Neural progenitor cell (in vitro differentiated cells): Measurements from ENCODE around the gene LPCAT2. TPM values are rescaled to one million over a fixed set of nuclear protein-coding genes. Genes with fewer than 3 reads are reported as not detected.

Experiments used
- DNase-seq: peaks from one replicate; pipeline ENCODE4 v3.0.0-alpha.2; 2016; ENCODE audit warnings: low spot score
- H2AFZ ChIP-seq: fragments of 200-600 bp; sonication (generic); replicated peaks from 2 replicates; pipeline ENCODE4 v1.6.1; 2016; ENCODE audit warnings: antibody characterized with exemption
- H3F3A ChIP-seq: fragments of 200-600 bp; sonication (generic); 2 replicates; pipeline ENCODE4 v1.6.1; 2016; ENCODE audit warnings: antibody characterized with exemption, low read depth
- H3K27ac ChIP-seq: fragments of 200-600 bp; sonication (generic); 2 replicates; pipeline ENCODE4 v1.5.1; 2016; ENCODE audit warnings: mild to moderate bottlenecking
- H3K27me3 ChIP-seq: fragments of 200-600 bp; sonication (generic); 2 replicates; pipeline ENCODE4 v1.6.1; 2016; ENCODE audit warnings: mild to moderate bottlenecking, moderate library complexity
- H3K36me3 ChIP-seq: fragments of 200-600 bp; sonication (generic); 2 replicates; pipeline ENCODE4 v1.5.1; 2016
- H3K4me1 ChIP-seq: fragments of 200-600 bp; sonication (generic); 2 replicates; pipeline ENCODE4 v1.6.1; 2016; ENCODE audit warnings: mixed run types
- H3K4me2 ChIP-seq: fragments of 200-600 bp; sonication (generic); 2 replicates; pipeline ENCODE4 v1.6.1; 2016
- H3K4me3 ChIP-seq: fragments of 200-600 bp; sonication (generic); 2 replicates; pipeline ENCODE4 v1.5.1; 2016
- H3K79me2 ChIP-seq: fragments of 200-600 bp; sonication (generic); 2 replicates; pipeline ENCODE4 v1.6.1; 2016; ENCODE audit warnings: low read depth
- H3K9ac ChIP-seq: fragments of 200-600 bp; sonication (generic); 2 replicates; pipeline ENCODE4 v1.6.1; 2016
- H3K9me3 ChIP-seq: fragments of 200-600 bp; sonication (generic); 2 replicates; pipeline ENCODE4 v1.5.1; 2016; ENCODE audit warnings: low read depth
- H4K20me1 ChIP-seq: fragments of 200-600 bp; sonication (generic); 2 replicates; pipeline ENCODE4 v1.6.1; 2016; ENCODE audit warnings: low read depth
- H3K27ac Mint-ChIP-seq: 3 replicates; pipeline ENCODE4 v1.8.0; 2021; ENCODE audit warnings: mixed read lengths
- H3K27me3 Mint-ChIP-seq: 2 replicates; pipeline ENCODE4 v1.8.0; 2022; ENCODE audit warnings: low read depth, mild to moderate bottlenecking, inconsistent platforms, moderate library complexity, mixed read lengths; ENCODE audit not compliant: insufficient read depth
- H3K36me3 Mint-ChIP-seq: 3 replicates; pipeline ENCODE4 v1.8.0; 2021; ENCODE audit warnings: mixed read lengths
- H3K4me1 Mint-ChIP-seq: 3 replicates; pipeline ENCODE4 v1.8.0; 2021; ENCODE audit warnings: mixed read lengths
- H3K4me3 Mint-ChIP-seq: 3 replicates; pipeline ENCODE4 v1.8.0; 2021; ENCODE audit warnings: mild to moderate bottlenecking, moderate library complexity, mixed read lengths
- H3K9me3 Mint-ChIP-seq: 3 replicates; pipeline ENCODE4 v1.8.0; 2020; ENCODE audit warnings: mixed read lengths
- CTCF ChIP-seq: fragments of 200-600 bp; sonication (generic); IDR thresholded peaks from 2 replicates; pipeline ENCODE4 v1.5.1; 2017; ENCODE audit warnings: antibody characterized with exemption, mild to moderate bottlenecking
- EZH2 ChIP-seq: fragments of 200-600 bp; sonication (generic); IDR thresholded peaks from 2 replicates; pipeline ENCODE4 v1.6.1; 2017; ENCODE audit warnings: antibody characterized with exemption, mild to moderate bottlenecking, moderate library complexity
- EZH2phosphoT487 ChIP-seq: fragments of 200-600 bp; sonication (generic); IDR thresholded peaks from 2 replicates; pipeline ENCODE4 v1.6.1; 2017; ENCODE audit warnings: antibody characterized with exemption
- total RNA-seq: library from RNA; depleted of rRNA; stranded (reverse); fragments of >200 nt; gene quantifications from 2 replicates; pipeline ENCODE4 v1.2.3, GENCODE V29; 2015; ENCODE audit warnings: low replicate concordance

LPCAT2 gene
- total RNA-seq, 1 donor from 2014 or later: 14.2 TPM

GRCh38 chr16:55512941-55513340 is 4.1 kb downstream of the LPCAT2 start:
- no peaks in the 10 kb centered on the region for H3K4me1 ChIP-seq
- no peaks in the 10 kb centered on the region for H4K20me1 ChIP-seq
- no peak for DNase-seq
- H3K27ac ChIP-seq: no peak overlapping the region
- H3K9ac ChIP-seq: no peak overlapping the region
- no peaks in the 10 kb centered on the region for H3F3A ChIP-seq
- TF ChIP-seq EZH2phosphoT487 (no peak), CTCF (no peak), EZH2 (no peak)
- no peak overlapping the region for H3K4me3 ChIP-seq
- no peak overlapping the region for H2AFZ ChIP-seq
- H3K27me3 Mint-ChIP-seq: no peaks in the 10 kb centered on the region
- peaks cover 13% of the 10 kb centered on the region for H3K9me3 ChIP-seq
- H3K4me1 Mint-ChIP-seq: peaks cover 9% of the 10 kb centered on the region
- H3K36me3 Mint-ChIP-seq: peaks cover 20% of the 10 kb centered on the region
- H3K27me3 ChIP-seq: peaks cover 16% of the 10 kb centered on the region
- H3K9me3 Mint-ChIP-seq: peaks cover 42% of the 10 kb centered on the region
- no peak overlapping the region for H3K4me3 Mint-ChIP-seq
- no peak overlapping the region for H3K27ac Mint-ChIP-seq
- H3K79me2 ChIP-seq: no peaks in the 10 kb centered on the region
- no peaks in the 10 kb centered on the region for H3K36me3 ChIP-seq
- H3K4me2 ChIP-seq: no peak overlapping the region

DNA sequence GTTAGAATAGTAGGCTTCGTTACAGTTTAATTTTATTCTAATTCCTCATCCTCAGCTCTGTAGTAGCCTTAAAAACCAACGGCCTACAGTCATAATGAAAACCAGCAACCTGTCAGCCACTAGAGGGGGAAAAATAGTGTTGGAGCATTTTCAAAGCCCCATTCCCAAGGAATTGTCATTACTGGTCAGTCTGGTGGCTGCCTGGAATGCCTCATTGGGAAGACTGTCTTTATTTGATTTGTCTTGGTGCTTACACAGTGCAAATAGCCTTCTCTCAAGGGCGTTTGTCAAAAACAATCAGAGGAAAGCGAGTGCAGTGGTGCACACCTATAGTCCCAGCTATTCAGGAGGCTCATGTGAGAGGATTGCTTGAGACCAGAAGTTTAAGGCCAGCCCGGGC is 4.7 kb downstream of the LPCAT2 start:
- Histone ChIP-seq H3K36me3 (no peaks in the 10 kb centered on the region), H3K27me3 (peaks cover 16% of the 10 kb centered on the region), H2AFZ (no peak overlapping the region), H3K4me3 (no peak overlapping the region), H3K4me1 (no peaks in the 10 kb centered on the region), H3K4me2 (no peak overlapping the region), H3K9me3 (peaks cover 13% of the 10 kb centered on the region), H3K79me2 (no peaks in the 10 kb centered on the region), H3F3A (no peaks in the 10 kb centered on the region), H3K27ac (no peak overlapping the region), H3K9ac (no peak overlapping the region), H4K20me1 (no peaks in the 10 kb centered on the region)
- H3K36me3 Mint-ChIP-seq: peaks cover 20% of the 10 kb centered on the region
- peaks cover 7% of the 10 kb centered on the region for H3K4me1 Mint-ChIP-seq
- peaks cover 44% of the 10 kb centered on the region for H3K9me3 Mint-ChIP-seq
- no peak overlapping the region for H3K27ac Mint-ChIP-seq
- no peak for TF ChIP-seq EZH2phosphoT487
- no peak for TF ChIP-seq CTCF
- no peak for TF ChIP-seq EZH2
- no peak for DNase-seq
- H3K27me3 Mint-ChIP-seq: no peaks in the 10 kb centered on the region
- no peak overlapping the region for H3K4me3 Mint-ChIP-seq

- DNase-seq: no peak
- Histone ChIP-seq H3K79me2 (no peaks in the 10 kb centered on the region), H2AFZ (no peak overlapping the region), H3K27me3 (peaks cover 7% of the 10 kb centered on the region), H3K9ac (no peak overlapping the region), H3K4me1 (no peaks in the 10 kb centered on the region), H3K27ac (no peak overlapping the region), H3K4me3 (no peak overlapping the region), H3K9me3 (peaks cover 13% of the 10 kb centered on the region), H3K4me2 (no peak overlapping the region), H3K36me3 (no peaks in the 10 kb centered on the region), H4K20me1 (no peaks in the 10 kb centered on the region), H3F3A (no peaks in the 10 kb centered on the region)
- H3K4me1 Mint-ChIP-seq: no peaks in the 10 kb centered on the region
- H3K9me3 Mint-ChIP-seq: peaks cover 48% of the 10 kb centered on the region
- no peak overlapping the region for H3K4me3 Mint-ChIP-seq
- TF ChIP-seq EZH2 (no peak), EZH2phosphoT487 (no peak), CTCF (no peak)
- H3K36me3 Mint-ChIP-seq: peaks cover 20% of the 10 kb centered on the region
- no peaks in the 10 kb centered on the region for H3K27me3 Mint-ChIP-seq
- H3K27ac Mint-ChIP-seq: no peak overlapping the region
Observed at GRCh38 chr16:55515111-55515510, 6.2 kb downstream of the LPCAT2 start.
